Hematopoietic multipotent progenitor cell (in vitro differentiated cells): ENCODE data around the gene FBXW8. TPM values are rescaled to one million over a fixed set of nuclear protein-coding genes. Genes with fewer than 3 reads are reported as not detected.
A peak's percentile ranks its signal among the peaks of the same experiment; 100 is the strongest.

ENCODE experiments used
- DNase-seq, 3 donors: peaks; one replicate each; pipeline ENCODE4 v3.0.0-alpha.2; 2011 to 2015; ENCODE audit warnings: low read depth in 2 of 3, low spot score in 2 of 3
- total RNA-seq: library from RNA; depleted of rRNA; stranded (reverse); fragments of >200 nt; gene quantifications from one replicate; pipeline ENCODE4 v1.2.3, GENCODE V29; 2012

The FBXW8 gene
- total RNA-seq, 1 donor: 18.9 TPM

DNA sequence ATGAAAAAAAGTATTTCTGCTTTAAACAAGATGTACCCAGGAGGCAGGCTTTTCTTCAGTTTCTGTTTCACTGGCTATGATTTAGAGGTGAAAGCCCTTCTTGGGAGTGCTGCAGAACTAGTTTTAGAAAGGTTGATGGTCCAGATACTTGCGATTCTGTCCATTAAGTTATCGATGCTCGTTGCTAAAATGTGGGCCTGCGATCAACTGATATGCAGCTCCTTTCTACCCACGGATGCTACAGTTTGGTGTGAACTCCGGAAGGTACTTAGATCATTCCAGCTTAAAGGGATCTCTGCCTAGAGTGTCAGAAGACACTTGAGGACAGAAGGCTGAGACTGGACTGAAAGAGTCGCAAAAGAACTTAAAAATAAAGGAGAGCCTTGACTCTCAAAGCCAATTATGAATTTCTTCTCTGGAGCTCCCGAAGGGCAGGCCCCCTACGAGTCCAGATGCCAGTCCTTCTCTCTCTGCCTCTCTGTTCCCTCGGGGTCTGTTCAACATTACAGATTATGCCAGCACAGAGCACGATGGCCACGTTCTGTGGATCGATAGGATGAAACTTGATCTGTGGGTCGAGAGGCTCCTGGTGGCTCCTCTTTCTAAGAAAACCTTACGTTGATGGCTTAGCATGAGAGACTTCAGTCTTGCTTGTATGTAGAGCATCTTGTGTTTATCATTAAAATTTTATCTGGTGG lies 40.0 kb downstream of the FBXW8 start:
- no peak for DNase-seq

GRCh38 chr12:116954710-116955381 lies 44.1 kb downstream of the FBXW8 start:
- no peak for DNase-seq

- peak in 2 of 3 donors; percentile 10 to 23 for DNase-seq
Observed at GRCh38 chr12:116955382-116956021, 44.8 kb downstream of the FBXW8 start.

DNA sequence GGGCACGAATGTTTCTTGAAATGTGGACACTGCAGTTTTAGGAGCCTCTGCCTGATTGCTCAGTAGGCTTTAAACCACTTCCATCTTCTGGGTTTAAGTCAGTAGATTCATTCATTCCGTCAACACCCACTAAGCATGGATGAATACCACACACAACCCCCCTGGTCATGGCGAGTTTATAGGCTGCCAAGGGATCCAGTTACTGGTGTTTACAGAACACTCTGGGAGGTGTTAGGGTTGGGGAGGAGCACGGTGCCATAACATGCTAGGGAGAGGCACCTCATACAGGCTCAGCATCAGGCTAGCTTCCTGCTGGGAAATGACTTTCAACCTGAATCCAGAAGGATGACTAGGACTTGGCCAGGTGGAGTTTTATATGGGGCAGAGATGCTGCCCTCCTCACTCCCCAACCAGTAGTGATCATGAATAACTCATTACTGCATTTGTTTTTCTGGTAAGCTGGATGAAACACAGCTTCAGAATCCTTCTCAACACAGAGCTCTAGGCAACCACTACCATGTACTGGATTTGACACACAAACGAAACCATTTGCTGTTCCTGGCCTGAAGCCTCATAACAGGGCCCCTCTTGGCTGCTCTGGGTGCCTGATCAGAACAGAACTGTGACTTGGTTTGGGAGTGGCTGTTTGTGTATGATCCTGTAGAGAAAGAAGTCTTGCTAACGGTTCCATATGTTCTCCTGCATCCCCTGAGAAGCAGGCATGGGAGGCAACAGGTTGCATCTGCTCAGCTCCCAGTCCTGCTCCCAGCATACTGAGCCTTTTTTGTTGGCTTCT lies 47.9 kb downstream of the FBXW8 start:
- no peak for DNase-seq

- DNase-seq: no peak
Observed at GRCh38 chr12:116959198-116959460, 48.4 kb downstream of the FBXW8 start.

GRCh38 chr12:116959845-116960514 lies 49.2 kb downstream of the FBXW8 start:
- DNase-seq: peak in 1 of 3 donors; percentile 20

GRCh38 chr12:116962197-116962596 lies 51.4 kb downstream of the FBXW8 start:
- DNase-seq: peak in 2 of 3 donors; percentile 4 to 50

DNA sequence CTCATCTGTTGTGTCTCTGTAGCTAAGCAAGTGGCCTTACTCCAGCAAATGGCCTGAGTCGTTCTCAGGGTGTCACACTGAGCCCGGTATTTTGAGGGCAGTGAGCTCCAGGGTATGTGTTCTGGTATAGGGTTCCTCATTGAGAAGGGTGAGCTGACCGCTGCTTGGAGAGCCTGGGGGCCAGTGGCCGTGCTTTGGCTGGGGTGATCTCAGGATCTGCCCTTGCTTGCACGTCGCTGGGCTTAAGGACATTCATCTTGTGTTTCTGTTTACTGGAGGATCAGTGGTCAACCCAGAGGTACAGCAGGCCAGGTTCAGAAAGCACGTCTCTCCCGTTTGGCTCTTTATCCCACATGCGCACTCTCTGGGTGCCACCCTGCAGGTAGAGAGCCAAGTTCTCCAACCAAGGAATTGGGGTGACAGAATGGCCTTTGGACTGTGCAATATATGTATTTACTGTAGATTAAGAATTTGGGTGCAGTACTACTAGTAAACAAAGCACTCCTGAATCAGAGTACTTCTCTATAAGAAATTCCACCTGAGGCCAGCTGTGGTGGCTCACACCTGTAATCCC lies 52.1 kb downstream of the FBXW8 start:
- DNase-seq: no peak

- DNase-seq: no peak
Observed at GRCh38 chr12:116964054-116965050, 53.6 kb downstream of the FBXW8 start.

DNA sequence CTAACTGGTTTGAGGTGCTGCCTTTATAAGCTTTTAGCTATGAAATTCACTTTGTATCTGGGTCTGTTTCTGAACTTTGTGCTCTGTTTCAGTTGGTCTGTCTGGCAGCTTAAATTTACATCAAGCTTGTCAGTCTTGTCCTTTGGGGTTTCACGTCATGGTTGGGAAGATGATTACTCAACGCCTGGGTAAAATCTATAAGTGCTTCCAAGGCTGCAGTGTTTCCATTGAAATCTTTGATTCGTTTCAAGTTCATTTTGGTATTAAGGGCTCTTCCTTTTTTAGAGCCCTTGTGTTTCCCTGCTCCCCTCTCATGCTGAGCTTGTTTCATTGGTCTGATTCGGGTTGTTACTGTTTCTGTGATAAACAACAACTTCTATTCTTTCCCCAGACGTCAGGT lies 58.2 kb downstream of the FBXW8 start:
- DNase-seq: no peak

DNA sequence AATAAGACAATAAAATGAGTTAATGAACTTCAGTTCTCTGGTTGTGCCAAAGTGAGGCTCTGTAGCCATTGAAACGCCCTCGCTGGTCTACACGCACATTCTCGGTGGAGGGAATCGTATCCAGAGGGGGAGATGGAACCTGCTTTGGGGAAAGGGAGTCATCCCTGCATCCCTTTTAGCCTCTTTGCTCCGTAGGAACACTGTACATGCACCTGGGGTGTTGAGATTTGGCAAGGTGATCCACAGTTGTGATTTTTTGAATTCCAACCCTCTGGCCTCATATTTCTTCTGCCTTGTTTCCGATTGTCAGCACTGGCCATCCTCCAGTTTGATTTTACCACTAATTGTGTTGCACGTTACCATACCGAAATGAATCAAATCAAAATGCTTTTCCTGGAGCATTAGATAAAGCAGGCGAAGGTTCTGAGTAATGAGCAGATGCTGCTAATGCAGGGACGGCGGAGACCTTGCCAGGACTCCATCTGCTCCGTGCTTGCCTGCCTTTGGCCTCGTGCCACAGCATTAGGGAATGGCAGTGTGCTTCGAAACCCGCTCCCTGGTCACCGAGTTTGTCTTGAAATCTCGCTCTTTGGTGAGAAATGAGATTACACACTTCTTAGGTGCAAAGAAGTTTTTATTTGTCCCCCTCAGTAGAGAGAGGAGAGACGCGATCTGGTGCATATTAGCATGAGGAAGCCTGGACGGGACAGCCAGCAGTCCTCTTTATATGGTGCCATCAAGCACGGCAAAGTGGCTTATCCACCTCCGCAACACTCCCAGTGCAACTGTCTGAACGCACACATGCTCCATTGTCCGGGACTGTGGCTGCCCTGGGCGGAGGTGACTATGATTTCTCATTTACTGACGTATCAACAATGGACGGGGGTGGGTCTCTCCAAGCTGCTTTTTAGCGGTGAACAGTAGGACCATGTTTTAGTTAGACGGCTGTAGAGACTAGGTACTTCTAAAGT lies 59.1 kb downstream of the FBXW8 start:
- no peak for DNase-seq

DNA sequence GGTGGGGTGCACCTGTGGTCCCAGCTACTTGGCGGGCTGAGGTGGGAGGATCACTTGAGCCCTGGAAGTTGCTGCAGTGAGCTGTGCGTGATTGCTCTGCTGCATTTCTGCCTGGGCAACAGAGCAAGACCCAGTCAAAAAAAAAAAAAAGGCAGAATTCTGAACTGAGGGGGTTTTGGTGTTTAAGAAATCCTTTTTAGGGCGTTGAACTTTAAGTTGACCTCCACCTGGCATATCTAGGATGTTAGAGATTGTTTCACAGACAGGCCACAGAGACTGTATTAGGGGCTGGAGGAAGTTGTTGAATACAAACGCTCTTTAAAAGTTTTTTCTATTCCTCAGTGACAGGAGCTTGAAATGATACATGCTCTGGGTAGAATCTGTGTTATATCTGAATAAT lies 60.5 kb downstream of the FBXW8 start:
- DNase-seq: no peak

DNA sequence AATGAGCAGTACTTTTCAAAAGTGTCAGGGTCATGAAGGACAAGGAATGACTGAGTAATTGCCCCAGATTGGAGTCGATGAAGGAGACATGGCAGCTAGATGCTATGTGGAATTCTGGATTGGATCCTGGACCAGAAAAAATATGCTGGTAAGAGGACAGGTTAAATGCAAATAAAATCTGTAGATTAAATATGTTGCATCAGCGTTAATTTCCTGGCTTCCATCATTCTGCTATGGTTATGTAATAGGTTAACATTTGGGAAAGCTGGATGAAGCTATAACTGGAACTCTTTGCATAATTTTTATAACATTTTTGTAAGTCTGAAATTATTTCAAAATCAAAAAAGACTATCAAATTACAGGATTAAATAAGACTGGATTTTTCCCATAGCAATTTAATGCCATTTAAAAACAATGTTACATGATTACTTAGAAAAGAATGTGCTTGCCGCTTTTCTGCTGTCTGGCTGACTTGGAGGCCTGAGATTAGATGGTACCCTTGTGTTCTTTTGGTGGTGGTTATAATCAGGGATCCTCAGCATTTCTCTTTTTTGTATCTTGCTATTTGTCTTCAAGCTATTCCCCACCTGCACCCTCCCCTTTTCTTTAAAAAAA lies 65.1 kb downstream of the FBXW8 start:
- no peak for DNase-seq

DNA sequence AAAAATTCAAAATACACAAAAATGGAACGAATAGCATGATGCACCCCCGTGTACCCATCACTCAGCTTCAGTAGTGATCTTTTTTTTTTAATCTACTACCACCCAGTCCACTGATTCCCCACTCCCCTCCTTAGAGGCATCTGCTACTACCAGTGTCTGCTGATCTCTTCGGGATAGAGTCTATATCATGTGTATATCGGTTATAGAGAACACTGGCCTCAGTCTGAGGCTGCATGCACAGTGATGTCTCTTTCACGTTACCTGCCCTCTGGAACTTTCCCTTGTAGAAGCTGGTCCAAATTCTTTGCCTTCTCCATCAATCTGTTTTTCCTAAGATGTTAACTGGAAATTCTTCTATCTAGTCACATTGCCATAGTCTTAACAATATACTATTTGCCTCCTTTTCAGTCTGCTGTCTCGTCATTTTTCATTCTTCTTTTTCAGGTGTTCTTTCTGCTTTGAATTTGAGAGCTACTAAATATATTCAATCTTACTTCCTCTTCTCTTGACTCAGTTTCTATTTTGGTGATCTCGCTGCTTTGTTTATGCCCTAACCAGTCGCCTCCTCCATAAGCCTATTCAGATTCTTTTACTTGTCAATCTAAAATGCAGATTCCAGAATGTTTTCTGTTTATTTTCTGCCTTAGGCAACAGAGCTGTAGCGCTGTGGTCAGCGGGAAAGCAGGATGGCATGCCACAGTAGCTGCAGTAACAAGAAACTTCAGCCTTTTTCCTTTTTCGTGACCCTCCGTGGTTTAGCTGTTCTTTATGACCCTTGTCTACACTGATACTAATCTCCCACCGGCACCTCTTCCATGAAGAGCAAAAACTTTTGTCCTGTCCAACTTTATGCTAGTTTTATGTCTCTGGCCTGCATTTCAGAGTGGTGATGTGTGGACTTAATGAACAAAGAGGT lies 67.0 kb downstream of the FBXW8 start:
- DNase-seq: no peak

DNA sequence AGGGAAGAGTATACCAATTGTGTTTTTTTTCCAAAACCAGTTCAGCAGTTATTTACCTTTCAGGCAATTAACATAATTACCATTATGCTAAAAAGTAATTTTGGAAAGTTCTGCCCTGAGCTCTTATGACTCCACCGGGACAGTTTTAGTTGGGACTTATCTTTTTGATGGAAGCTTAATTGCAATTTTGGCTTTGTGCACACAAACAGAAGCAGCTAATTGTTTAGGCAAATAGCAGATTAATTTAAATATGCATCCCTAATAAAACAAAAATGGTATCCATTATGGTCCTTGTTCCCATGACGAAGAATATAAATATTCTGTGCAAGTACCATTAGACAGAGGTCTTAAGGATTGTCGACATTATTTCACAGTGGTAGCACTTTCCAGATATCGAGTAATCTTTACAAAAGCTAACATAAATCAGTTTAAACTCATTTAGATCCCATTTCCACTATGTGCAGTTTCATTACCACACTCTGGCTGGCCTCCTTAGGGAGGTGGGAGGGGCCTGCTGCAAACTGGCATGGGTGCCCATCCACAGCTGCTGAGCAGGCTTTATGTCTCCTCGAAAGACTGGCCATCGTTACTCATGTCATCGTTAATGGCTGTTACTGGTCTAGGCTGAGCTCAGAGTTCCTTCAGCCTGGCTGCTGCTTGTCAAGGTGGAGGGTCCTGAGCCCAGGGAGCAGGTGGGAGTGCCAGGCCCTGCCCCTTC lies 68.2 kb downstream of the FBXW8 start:
- no peak for DNase-seq

GRCh38 chr12:116980083-116980482 lies 69.3 kb downstream of the FBXW8 start:
- DNase-seq: no peak
